BJ (cell line): ENCODE measurements around the gene C4orf50. TPM values are rescaled to one million over a fixed set of nuclear protein-coding genes. Genes with fewer than 3 reads are reported as not detected.
"Not testable (repeated sequence)": the region's sequence is repeated elsewhere in the genome, so short reads cannot be mapped to it uniquely, and the experiment has no call there.

Experiments
- CTCF ChIA-PET: fragments of 350-600 bp; formaldehyde crosslinking; extraction: SDS; loops from one replicate; lab custom pipeline; 2021; ENCODE audit warnings: antibody characterized with exemption, inconsistent platforms; lab: Yijun Ruan, JAX
- POLR2A ChIA-PET: fragments of 300-600 bp; sonication (Branson Sonifier 250); formaldehyde crosslinking; extraction: SDS; loops from one replicate; lab custom pipeline; 2021; ENCODE audit warnings: antibody characterized with exemption; lab: Charles Lee
- DNase-seq: peaks from one replicate; pipeline ENCODE4 v3.0.0-alpha.2; 2011; ENCODE audit warnings: low read depth
- H3K27me3 ChIP-seq: 2 replicates; pipeline ENCODE4 v1.6.0; 2011; ENCODE audit warnings: low read length; ENCODE audit not compliant: control insufficient read depth, insufficient read depth
- H3K36me3 ChIP-seq: 2 replicates; pipeline ENCODE4 v1.5.1; 2011; ENCODE audit warnings: low read length; ENCODE audit not compliant: control insufficient read depth, insufficient read depth
- H3K4me3 ChIP-seq: 2 replicates; pipeline ENCODE4 v1.5.1; 2011; ENCODE audit warnings: low read depth, mild to moderate bottlenecking, control low read depth, low read length
- CTCF ChIP-seq: IDR thresholded peaks from 2 replicates; pipeline ENCODE4 v1.5.1; 2011; ENCODE audit warnings: low read depth, mild to moderate bottlenecking, control low read depth, inconsistent platforms, low read length, moderate library complexity; ENCODE audit not compliant: insufficient read depth
- polyA plus RNA-seq: library from polyadenylated mRNA; depleted of rRNA; stranded (reverse); fragments of >200 nt; gene quantifications from 2 replicates; pipeline ENCODE4 v1.2.3, GENCODE V29; 2011

C4orf50 gene
- polyA plus RNA-seq, 1 experiment, result not detected

- POLR2A ChIA-PET, result no interaction called here
- Histone ChIP-seq H3K36me3 (no peaks in the 10 kb centered on the region), H3K27me3 (no peaks in the 10 kb centered on the region; the same call in 1 of the 2 replicates), H3K4me3 (no peak overlapping the region)
- no peak for TF ChIP-seq CTCF
- CTCF ChIA-PET, result interaction anchor here (2.8 kb wide), 1 partner anchor 10 kb away, joined by 12 read pairs; no protein-coding TSS in a partner anchor
- no peak for DNase-seq
Measured at GRCh38 chr4:6008092-6008551, 10.1 kb downstream of the C4orf50 start.

GRCh38 chr4:6005175-6005574 is 13.1 kb downstream of the C4orf50 start:
- H3K4me3 ChIP-seq, result no peak overlapping the region
- ChIA-PET CTCF (no interaction called here), POLR2A (no interaction called here)
- no peaks in the 10 kb centered on the region; the same call in 1 of the 2 replicates for H3K27me3 ChIP-seq
- H3K36me3 ChIP-seq, result no peaks in the 10 kb centered on the region
- DNase-seq, result no peak
- no peak for TF ChIP-seq CTCF

- POLR2A ChIA-PET, result not testable (repeated sequence)
Measured at GRCh38 chr4:6003485-6003884, 14.7 kb downstream of the C4orf50 start.

DNA sequence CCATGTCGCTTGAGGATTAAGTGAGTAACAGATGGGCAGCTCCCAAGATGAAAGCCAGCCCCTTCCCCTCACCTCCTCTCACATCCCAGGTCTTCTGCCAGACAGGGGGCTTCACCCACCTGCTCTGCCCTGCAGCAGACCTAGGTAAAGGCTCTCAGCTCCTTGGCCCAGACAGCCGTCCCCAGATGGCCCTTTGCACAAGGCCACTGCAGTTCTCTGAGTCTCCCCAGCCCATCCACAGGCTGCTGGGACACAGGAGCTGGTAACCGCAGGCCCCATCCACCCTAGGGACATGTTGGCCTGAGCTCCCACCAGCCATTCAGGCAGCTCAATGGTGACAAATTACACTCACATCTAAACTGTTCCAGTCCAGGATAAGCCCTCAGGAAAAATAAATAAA is 15.3 kb downstream of the C4orf50 start:
- no peaks in the 10 kb centered on the region for H3K27me3 ChIP-seq
- DNase-seq, result no peak
- TF ChIP-seq CTCF, result no peak
- ChIA-PET POLR2A (no interaction called here), CTCF (no interaction called here)
- H3K36me3 ChIP-seq, result no peaks in the 10 kb centered on the region
- H3K4me3 ChIP-seq, result no peak overlapping the region

More at GRCh38 chr4:6003485-6003884, 14.7 kb downstream of the C4orf50 start:
- H3K36me3 ChIP-seq, CTCF ChIA-PET, H3K4me3 ChIP-seq, DNase-seq, H3K27me3 ChIP-seq: not testable (repeated sequence)

- ChIA-PET POLR2A (no interaction called here), CTCF (no interaction called here)
- H3K36me3 ChIP-seq, result no peaks in the 10 kb centered on the region
- no peak overlapping the region for H3K4me3 ChIP-seq
- DNase-seq, result no peak
- no peak for TF ChIP-seq CTCF
- no peaks in the 10 kb centered on the region for H3K27me3 ChIP-seq
Measured at GRCh38 chr4:6002492-6002833, 15.8 kb downstream of the C4orf50 start.

DNA sequence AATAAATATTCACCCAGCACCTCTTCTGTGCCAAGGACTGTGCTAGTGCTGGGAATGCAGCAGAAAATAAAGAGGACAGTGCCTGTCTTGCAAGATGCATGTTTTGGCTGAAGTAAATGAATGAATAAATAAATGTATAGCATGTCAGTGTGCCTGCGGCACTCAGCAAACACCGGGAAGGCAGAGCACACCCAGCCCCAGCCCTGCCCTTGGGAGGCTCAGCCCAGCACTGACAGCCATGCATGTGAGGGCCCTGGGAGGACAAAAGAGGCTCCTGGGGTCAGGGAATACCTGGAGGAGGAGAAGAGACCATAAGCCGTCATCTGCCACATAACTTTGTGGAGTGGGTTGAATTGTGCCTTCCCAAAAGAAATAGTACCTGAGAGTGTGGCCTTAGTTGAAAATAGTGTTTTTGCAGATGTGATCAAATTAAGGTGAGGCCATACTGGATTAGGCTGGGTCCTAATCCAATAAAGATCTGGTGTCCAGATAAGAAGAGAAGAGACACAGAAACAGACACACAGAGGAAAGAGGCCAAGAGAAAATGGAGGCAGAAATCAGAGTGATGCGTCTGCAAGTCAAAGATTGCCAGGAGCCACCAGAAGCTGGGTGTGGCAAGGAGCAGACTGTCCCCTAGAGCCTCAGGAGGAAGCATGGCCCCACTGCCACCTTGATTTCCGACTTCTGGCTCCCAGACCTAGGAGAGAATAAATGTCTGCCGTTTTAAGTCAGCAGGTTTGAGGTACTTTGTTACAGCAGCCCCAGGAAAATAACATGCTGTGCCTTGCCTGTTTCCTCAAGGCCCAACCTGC is 16.3 kb downstream of the C4orf50 start:
- Histone ChIP-seq H3K4me3 (no peak overlapping the region), H3K27me3 (no peaks in the 10 kb centered on the region), H3K36me3 (no peaks in the 10 kb centered on the region)
- DNase-seq, result no peak
- TF ChIP-seq CTCF, result no peak
- ChIA-PET CTCF (no interaction called here), POLR2A (no interaction called here)
